ENCODE data around the gene MLF2. TPM values are rescaled to one million over a fixed set of nuclear protein-coding genes. Genes with fewer than 3 reads are reported as not detected.

MLF2 gene
- 100 to 1,000 TPM; 135 to 182 (median 148) TPM for total RNA-seq
- 100 to 1,000 TPM; 108 to 197 TPM for polyA plus RNA-seq
- long read RNA-seq, donor 1, transcript MLF2-201 (9 exons, 1,969 nt), result major isoform, 96 of 114 reads
- long read RNA-seq, donor 1, partial matches to known transcripts, result 16 of 114 reads
- long read RNA-seq, donor 1, other reads (novel, unspliced or antisense), result 2 of 114 reads
- long read RNA-seq, donor 2, transcript MLF2-201 (9 exons, 1,969 nt), result major isoform, 109 of 136 reads
- long read RNA-seq, donor 2, partial matches to known transcripts, result 26 of 136 reads
- long read RNA-seq, donor 2, other reads (novel, unspliced or antisense), result 1 of 136 reads
- long read RNA-seq, donor 3, transcript MLF2-201 (9 exons, 1,969 nt), result major isoform, 371 of 384 reads
- long read RNA-seq, donor 3, partial matches to known transcripts, result 5 of 384 reads
- long read RNA-seq, donor 3, other reads (novel, unspliced or antisense), result 8 of 384 reads

DNA sequence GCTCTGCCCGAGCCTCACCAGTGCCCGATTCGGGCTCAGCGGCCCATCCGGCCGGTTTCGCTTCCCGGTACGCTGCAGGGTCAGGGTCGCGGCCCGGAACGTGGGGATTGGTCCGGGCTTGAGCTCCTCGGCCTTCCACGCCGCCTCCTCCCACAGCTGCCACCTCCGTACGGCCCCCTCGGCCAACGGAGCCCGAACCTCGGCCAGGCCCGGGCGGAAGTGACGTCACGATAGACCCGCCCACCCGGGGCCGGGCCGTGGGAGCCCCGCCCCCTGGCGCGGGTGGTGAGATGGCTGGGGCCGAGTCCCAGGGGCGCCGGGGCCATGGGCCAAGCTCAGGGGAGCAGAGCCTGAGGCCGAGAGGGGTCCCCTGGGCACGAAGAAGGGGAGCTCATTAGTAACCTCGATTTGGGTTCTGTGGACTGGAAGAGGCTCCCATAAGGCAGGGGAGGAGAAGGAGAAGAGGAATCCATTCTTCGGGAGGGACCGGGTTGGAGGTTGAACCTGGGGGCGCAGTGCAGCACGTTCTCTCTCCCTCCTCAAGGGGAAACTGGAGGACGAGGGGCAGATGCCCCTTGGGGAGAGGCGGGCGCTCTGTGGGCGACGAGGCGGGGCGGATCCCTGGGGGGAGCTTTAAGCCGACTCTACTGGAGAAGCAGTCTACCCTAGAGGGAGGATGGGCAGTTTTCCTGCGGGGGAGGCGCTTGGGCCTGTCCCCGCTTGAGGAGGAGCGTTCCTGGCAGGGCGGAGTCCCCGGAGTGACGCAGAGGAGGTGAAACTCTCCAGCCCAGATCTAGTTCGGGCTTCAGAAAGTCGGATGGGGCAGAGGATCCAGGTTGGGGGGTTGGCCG lies at the start of gene MLF2:
Gene MLF2 (minus strand): TSS at position 221 of the 851 bp plus-strand sequence. CDS start 807 bp downstream, outside the sequence.
- intact Hi-C loops (cut with DNase I), result loop anchor here in 9 of 10 donors (1.0 to 10.0 kb wide), 13 partner anchors 11 to 99 kb away; partner anchors contain the start of genes P3H3 (in 7 of the 9), ZNF384 (in 3 of the 9), GPR162 (in 2 of the 9) and PTMS (in 2 of the 9)
- 0 to 1% methylated on average over 62 of the region's 62 CpGs for WGBS, 2 donors
- Histone ChIP-seq H3K27me3 (no peaks in the 10 kb centered on the region), H3K4me1 (peaks cover 9 to 31% (median 20%) of the 10 kb centered on the region in 9 donors), H3K9me3 (no peaks in the 10 kb centered on the region), H3K27ac (peak within 1 kb of the TSS; percentile 93 to 99 (median 98)), H3K36me3 (peaks cover 0 to 39% (median 38%) of the 10 kb centered on the region in 9 donors), H3K4me3 (peak within 1 kb of the TSS; percentile 83 to 99 (median 90))
- peak in 4 of 9 donors; percentile 93 to 99 (median 98) for TF ChIP-seq CTCF (IDR thresholded peaks at IDR 0.05)
- ATAC-seq (peak; percentile 94 to 98 (median 97)), DNase-seq (peak; percentile 98 to 99)

DNA sequence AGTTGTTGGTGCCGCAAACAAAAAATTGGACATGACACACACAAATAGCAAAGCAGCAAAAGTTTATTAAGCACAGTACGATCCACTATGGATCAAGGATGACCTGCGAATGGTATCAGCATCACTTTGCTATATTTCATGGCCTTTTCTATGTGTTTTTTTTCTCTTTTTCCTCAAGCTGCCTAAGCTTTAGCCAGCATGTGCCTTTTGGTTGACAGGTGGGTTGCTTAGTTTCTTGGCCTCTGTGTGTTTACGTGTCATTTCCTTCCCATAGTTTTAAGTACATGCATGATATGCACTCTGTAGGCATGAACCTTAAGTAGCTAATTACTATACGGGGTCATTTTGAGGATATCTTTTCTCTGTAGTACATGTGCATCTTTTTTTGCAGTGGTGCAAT lies 46.2 kb upstream of the MLF2 start:
- WGBS, 2 donors, result 86 to 88% methylated on average over 5 of the region's 5 CpGs
- DNase-seq (no peak), ATAC-seq (no peak)
- Histone ChIP-seq H3K4me3 (no peak overlapping the region), H3K4me1 (no peaks in the 10 kb centered on the region), H3K27ac (no peak overlapping the region), H3K36me3 (peaks cover 0 to 61% (median 0%) of the 10 kb centered on the region in 9 donors), H3K27me3 (peaks cover 0 to 4% (median 0%) of the 10 kb centered on the region in 7 donors), H3K9me3 (no peaks in the 10 kb centered on the region)
- TF ChIP-seq CTCF (IDR thresholded peaks at IDR 0.05), result no peak
- intact Hi-C loops (cut with DNase I), result no loop called here

DNA sequence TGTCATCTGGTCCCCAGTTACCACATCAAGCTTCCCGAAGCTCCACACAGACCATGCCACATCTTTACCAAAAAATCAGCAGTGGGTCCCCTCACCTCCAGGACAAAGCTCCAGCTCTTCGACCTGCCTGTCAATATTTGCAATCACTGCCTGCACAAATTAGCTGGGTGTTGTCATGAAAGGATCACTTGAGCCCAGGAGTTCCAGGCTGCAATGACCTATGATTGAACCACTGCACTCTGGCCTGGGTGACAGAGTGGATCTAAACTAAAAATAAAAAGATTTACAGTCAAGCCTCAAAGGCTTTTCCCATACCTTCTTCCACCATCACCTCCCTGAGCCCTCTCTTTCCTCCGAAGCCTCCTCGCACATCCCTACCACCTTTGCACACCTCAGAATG lies 43.6 kb upstream of the MLF2 start:
- Histone ChIP-seq H3K4me1 (peaks cover 0 to 13% (median 0%) of the 10 kb centered on the region in 9 donors), H3K27me3 (peaks cover 0 to 4% (median 0%) of the 10 kb centered on the region in 7 donors), H3K4me3 (no peak overlapping the region), H3K36me3 (peaks cover 0 to 46% (median 0%) of the 10 kb centered on the region in 9 donors), H3K27ac (no peak overlapping the region), H3K9me3 (no peaks in the 10 kb centered on the region)
- intact Hi-C loops (cut with DNase I), result no loop called here
- no peak for TF ChIP-seq CTCF (IDR thresholded peaks at IDR 0.05)
- DNase-seq, result no peak
- no peak for ATAC-seq
- 93% methylated on average over 4 of the region's 4 CpGs for WGBS, 2 donors

- peaks cover 0 to 36% (median 0%) of the 10 kb centered on the region in 9 donors for H3K36me3 ChIP-seq
- WGBS, 2 donors, result 53 to 72% methylated on average over 2 of the region's 2 CpGs
- ATAC-seq (no peak), DNase-seq (no peak)
- no peak overlapping the region for H3K4me3 ChIP-seq
- no peak for TF ChIP-seq CTCF (IDR thresholded peaks at IDR 0.05)
- intact Hi-C loops (cut with DNase I), result no loop called here
- no peak overlapping the region for H3K27ac ChIP-seq
- H3K4me1 ChIP-seq, result peaks cover 0 to 13% (median 0%) of the 10 kb centered on the region in 9 donors
- no peaks in the 10 kb centered on the region for H3K9me3 ChIP-seq
- peaks cover 0 to 4% (median 0%) of the 10 kb centered on the region in 7 donors for H3K27me3 ChIP-seq
Observed at GRCh38 chr12:6795088-6795487, 42.1 kb upstream of the MLF2 start.

Data from heart right ventricle (tissue), 16 donors.